NCI-H748 (cell line): ENCODE data around the gene CERS6.

Experiments
- DNase-seq: peaks from one replicate; lab custom pipeline; 2025; ENCODE audit not compliant: unreplicated experiment; lab: John Stamatoyannopoulos, UW

Gene CERS6

DNA sequence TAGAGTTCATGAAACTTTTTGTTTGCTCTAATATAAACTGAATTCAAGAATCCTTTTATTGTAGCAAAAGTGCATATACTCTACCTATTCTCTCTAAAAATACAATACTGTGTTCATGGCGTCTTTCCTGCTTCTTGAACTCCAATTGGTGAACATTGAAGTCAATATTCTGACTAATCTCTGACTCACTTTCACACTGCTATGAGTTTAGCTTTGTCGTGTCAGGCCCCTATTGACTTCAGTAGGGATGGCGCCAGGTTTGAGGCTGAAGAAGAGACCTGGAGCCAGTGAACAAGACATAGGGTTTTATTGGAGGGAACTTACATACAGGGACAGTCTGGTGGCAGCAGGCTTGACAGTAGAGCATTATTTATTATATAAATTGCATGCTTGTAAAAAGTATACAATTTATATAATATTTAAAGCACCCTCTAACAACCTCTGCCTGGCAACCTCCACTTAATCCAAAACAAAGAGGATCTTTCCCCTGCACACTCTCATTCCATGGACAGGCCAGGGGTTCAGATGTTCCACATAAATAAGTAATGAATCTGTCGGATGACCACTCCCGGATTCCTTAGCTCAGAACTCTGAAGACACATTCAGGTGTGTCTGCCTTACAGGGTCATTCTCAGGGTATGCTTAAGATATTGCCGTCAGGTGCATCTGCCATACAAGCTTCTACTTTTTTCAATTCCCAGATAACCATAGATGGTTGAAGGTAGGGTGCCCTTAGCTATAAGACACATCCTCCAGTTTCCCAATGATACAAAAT lies 141.0 kb downstream of the CERS6 start:
- no peak for DNase-seq

DNA sequence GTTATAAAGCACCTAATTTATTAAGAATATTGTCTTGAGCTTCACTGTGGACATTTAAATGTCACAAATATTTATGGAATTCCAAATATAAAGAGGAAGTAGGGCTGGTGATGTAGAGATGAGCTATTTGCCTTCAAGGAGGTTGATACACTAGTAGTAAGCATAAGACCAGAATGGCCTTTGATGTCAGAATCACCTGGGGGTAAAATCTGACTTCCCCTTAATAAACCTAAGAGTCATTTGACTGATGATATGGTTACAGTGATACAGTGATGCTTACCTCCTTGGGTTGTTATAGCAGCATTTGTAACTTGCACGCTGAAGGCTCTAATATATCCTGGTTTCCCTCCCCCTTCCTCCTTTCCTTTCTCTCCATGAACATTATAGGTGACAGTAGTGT lies 143.7 kb downstream of the CERS6 start:
- no peak for DNase-seq

DNA sequence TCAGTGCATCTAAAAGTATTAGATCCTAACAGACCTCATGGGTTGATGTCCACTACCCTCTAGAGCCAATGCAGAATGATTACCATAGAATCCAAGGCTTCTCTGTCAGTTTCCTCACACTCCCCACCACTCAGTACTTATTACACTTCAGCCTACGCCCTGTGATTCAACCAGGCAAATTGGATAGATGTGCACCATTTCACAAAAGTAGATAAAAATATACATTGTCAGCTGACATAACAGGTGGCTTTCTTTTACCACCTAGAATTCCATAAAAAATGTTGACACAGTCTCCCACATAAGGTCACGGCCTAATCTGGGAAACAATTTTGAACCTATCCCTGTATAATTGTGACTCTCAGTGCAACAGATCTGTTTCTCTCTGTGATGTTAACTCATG lies 144.9 kb downstream of the CERS6 start:
- DNase-seq: no peak

DNA sequence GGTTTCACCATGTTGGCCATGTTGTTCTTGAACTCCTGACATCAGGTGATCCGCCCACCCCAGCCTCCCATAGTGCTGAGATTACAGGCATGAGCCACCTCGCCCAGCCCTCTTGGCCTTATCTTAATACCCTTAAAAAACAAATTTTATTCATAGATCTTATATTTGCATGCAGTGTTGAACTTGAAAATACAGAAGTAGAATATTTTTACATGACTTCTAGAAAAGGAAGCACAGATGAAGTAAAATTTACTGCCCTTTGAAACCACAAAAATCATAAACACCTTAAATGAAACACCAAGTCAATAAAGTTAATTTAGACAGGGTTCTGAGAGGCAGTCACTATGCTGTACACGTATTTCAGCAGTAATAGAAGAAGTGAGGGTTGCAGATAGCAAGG lies 145.7 kb downstream of the CERS6 start:
- DNase-seq: no peak

DNA sequence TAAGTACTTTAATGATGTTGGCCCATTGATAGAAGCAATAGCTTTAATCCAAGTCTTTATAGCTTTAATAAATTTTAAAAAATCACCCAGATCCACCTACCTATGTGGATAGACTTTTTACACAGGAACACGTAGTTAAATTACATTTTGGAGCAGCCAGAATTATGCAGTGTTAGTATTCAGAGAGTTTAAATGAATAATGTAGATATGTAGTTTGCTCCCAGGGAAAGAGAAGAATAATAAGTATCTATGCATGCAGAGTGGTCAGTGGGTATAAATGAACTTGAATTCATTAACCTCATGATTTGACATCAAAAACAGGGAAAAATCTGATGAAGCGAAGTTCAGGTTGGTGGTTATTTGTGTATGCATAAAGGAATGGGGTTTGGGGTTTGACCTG lies 146.3 kb downstream of the CERS6 start:
- DNase-seq: no peak

DNA sequence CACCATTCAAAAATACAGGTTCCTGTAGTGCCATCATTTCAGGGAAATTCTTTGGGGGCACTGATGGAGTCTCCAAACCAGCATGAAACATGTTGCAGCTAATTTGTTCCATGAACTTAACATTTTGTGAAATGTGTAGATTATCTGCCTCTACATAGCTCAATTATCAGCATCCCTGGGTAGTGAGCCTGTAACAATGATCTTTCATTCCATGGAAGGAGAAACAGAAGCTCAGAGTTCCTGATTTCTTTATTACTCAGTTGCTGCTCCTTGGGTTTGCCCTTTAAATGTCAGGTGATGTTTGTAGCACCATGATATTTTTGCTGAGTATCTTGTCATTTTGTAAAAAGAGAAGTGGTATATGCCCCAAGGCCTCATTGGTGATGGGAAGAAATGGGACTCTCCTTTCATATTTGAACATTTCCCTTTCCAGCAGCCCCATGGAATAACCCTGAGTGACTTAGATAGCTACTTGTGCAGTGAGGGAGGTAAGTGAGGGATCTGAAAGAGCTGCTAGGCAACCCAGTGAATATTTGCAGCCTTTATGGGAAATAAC lies 146.9 kb downstream of the CERS6 start:
- DNase-seq: no peak

DNA sequence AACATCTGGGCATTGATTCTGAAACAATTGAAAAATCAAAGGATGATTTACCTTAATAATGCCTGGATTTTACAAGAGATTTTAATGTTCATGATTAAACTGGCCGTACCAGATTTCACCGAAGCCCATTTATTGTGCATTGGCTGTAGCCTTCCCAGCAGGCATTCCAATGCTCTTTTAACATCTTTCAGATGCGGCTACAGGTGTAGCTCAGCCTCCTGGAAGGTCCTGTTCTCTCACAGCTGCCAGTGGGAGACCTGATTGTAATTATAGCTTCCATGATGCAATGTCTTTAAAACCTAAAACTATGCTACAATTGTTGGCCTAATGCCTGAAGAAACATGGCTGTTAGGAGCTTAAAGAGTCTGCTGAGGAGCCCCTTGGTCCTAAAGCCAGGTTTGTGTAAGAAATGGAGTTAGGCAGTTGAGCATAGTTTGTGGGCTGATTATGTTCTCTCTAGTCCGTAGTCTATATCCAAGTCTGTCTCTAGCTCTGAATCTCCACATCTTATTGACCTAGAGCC lies 147.4 kb downstream of the CERS6 start:
- no peak for DNase-seq

DNA sequence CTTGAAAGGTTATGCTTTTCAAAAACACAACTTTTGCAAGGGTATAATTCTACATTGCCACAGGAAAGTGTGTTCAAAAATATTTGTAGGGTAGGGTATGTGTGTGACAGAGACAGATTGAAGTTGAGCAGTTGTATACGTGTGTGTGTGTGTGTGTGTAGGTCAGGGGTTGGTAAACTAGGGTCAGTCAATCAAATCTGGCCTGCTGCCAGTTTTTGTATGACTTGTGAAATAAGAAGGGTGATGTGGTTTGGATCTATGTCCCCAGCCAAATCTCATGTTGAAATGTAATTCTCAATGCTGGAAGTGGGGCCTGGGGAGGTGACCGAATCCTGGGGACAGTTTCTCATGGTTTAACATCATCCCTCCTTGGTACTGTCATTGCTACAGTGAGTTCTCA lies 148.2 kb downstream of the CERS6 start:
- no peak for DNase-seq

DNA sequence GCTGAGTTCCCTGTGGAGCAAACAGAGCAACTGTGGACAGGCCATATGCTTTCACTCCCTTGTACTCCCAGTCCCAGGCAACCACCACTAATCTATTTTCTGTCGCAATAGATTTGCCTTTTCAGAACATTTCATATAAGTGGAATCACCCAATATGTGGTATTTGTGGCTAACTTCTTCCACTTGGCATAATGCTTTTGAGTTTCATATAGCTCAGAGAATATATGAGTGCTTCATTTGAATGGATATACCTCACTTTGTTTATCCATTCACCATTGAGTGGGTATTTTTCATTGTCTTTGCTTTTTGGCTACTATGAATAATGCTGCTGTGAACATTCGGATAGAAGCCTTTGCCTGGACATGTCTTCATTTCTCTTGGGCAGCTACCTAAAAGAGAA lies 151.9 kb downstream of the CERS6 start:
- no peak for DNase-seq

DNA sequence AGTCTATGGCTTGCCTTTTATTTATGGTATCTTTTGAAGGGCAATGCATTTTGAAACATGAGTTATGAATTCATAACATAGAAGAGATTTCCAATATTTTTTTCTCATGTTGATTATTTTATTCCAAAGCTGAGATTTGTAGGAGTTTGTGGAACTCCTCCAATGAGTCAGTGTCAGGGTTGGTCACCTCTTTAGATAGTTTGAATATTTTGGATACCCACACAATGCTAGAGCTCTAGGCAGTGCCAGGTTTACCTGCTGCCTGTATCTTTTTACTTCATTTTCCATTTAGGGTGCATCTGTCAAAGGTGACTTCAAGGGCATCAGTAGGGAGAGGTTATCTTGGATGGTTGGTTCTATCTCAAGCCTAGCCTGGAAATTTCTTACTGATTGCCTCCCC lies 152.7 kb downstream of the CERS6 start:
- no peak for DNase-seq

DNA sequence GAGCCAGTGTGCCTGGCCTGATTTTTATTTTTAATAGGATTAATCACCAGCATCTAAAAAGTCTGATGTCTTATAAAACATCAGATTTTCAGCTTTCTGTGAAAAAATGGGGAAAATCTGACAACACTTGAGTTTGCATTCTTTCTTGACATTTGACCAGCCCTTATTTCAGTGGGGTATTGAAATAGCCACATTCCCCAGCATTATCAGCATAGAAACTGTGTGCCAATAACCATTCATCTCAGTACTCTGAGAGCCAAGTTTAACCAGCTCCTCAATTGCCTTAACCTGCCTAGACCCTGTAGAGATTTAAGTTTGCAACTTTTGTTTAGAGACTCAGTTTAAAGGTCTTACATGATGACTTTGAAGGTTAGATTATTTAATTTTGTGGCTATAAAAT lies 155.0 kb downstream of the CERS6 start:
- no peak for DNase-seq

DNA sequence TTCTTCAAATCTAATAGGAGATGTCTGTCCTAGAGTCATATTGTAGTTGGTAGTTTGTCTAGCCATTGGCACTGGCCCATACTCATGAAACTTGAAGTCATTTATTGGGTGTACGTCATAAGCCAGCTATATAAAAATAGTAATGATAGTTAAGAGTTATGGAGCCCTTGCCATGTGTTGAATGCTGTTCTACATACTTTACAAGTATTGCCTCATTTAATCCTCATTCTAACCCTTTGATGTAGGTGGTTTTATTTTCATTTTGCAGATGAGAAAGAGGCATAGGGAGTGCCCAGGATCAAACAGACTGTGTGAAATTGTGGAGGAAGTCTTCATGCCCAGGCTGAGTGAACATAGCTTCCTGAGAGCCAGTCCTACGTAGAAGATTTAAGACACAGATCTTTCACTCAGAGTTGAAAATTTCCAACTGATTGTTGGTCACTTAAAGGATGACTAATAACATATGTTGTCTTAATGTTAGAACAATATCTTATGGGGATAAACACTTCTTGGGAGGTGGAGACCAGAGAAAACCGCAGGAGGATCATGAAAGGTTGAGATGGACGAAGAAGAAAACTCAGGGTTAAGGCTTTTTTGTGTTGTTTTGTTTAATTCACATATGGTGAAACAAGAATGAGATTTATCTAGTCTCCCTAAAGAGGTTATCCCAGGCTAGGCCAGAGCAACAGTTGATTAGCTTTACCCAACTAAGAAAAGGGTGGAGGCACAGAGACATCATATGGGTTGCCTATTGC lies 156.0 kb downstream of the CERS6 start:
- DNase-seq: no peak

DNA sequence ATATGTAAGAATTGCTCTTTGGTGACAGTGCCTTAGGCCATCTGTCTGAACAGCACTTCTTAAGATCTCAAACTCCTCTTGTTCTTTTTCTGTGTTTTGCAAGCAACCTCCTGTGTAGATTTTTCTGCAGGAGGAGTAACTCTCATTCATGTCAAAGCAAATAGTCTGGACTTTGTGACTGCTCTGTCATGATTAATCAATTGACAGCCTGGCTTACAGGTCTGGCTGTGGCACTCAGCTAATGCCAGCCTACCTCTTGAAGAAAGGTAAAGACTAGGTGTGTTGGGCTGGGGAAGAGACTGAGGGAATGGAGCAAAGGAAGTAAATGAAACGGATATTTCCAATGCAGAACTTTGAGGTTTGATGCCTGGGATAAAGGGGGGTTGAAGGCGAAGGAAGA lies 156.6 kb downstream of the CERS6 start:
- DNase-seq: no peak

DNA sequence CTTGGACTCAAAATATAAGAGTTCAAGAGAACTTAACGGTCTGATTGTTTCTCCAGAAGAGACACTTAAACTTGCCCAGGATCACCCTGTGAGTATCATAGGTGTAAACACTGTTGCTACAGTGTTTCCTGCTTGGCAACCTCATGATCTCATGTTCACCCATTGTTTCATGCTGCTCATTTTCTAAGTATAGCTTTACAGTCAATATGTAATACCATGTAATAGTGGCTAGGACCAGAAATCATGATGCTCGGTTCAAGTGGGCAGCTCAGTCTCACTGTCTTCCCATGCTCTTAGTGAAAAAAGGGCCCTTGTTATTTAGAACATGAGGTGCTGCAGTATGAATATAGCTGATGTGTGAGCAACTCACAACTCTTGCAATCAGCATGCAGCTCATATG lies 157.5 kb downstream of the CERS6 start:
- peak; percentile 27 for DNase-seq

DNA sequence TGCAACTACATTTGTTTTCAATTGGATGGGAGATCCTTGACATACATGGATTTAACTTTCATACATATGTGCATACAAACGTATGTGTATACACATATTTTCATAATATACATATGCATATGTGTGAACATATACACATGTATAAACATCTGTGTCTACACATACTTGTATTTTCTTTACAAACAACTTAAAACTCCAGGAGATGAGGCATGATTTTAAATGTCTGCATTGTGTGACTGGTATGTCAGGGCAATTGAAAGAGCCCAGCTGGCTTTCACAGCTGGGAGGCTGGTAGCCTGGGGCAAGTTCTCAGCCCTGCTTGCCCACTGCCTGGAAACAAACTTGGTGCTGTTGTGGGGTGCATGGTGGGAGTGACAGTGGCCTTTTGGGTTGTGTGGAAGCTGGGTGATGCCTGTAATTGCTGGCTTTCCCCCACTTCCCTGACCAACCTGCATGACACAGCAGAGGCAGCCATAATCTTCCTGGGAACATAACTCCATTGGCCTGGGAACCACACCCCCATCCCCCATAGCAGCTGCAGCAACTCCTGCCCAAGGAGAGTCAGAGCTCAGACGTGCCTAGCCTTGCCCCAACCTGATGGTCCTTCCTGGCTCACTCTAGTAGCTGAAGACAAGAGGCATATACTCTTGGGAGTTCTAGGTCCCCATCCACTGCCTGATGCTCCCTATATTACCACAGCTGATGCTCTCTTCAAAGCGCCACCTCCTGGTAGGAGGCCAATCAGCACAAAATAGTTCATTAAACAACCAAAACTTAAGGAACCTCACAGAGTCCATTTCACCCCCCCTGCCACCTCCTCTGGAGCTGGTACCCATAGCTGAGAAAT lies 158.3 kb downstream of the CERS6 start:
- DNase-seq: peak; percentile 18

DNA sequence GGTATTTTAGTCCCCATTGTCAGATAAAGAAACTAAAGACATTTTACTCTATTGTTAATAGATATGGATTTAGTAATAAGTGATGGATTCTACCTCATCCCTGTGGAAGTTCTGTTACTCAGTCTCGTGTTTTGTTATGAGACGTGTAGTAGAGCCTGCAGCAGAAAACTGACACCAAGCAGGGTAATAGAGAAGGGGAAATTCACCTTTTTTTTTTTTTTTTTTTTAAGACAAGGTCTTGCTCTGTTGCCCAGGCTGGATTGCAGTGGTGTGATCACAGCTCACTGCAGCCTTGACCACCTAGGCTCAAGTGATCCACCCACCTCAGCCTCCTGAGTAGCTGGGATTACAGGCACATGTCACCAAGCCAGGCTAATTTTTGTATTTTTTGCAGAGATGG lies 164.5 kb downstream of the CERS6 start:
- no peak for DNase-seq

DNA sequence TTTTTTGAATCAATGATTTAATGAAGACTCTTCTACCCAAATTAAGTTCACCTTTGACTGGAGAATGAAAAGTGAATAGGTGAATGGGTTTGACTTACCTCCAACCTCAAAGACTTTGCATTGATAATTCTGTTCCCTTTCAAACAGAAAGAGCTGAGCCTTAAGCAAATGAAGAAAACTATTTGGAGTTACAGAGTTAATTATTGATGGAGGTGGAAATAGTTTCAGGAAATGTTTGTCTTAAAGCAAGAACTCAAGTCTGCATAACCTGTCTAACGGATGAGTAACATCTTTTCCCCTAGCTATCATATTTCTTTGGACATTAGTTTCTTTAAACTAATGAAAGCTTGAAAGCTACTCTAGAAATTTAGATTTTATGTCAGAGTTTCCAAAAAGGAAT lies 166.5 kb downstream of the CERS6 start:
- no peak for DNase-seq

DNA sequence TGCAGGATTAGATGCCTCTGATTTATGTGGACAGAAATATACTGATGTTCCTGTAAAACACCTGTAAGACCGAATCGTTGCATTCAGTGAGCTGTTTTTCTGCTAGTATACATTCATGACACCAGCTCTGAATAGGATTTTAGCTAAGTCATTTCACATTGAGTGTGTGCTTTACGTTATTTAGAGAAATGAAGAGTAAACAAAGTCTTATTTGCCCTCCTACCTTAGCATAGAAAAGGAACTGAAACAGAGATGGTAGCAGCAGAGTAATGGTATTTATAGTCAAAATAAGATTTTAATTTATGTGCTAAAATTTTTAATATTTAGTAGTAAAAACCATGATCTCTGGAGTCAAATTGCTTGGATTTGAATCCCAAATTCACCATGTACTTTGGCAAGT lies 168.0 kb downstream of the CERS6 start:
- DNase-seq: no peak

DNA sequence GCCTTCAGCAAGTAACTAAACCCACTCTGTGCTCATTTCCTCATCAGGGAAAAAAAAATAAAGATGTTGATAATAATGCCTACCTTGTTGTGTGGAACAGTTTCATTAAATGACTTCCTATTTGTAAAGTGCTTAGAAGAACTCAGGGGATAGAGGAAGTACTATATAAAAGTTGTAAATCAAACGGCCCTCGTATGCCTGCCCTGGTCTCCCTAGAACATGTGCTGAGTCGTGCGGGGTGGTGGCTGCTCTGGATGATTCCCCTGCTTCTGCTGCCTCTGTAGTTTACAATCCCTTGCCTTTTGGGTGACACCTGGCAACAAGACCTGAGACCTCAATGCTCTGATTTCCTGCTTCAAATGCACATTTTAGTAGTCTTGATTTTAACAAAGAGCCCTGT lies 170.0 kb downstream of the CERS6 start:
- no peak for DNase-seq

DNA sequence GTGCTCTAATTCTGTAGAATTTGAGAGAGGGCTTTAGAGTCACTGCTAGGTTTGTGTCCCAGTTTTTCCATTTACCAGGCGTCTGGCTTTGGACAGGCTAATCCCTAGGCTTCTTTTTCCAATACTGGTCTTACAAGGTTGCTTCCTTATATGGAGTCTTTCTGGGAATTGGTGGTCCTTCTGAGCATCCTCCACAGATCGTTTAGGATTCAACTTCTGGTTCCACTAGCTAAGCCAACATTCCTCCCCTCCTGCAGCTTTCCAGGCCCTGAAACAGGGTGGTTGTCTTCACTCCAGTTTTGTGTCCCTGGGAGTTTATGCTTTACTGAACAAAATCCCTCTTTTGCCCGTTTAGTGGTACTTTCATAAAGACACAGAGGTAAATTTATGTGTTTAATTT lies 170.6 kb downstream of the CERS6 start:
- DNase-seq: no peak

DNA sequence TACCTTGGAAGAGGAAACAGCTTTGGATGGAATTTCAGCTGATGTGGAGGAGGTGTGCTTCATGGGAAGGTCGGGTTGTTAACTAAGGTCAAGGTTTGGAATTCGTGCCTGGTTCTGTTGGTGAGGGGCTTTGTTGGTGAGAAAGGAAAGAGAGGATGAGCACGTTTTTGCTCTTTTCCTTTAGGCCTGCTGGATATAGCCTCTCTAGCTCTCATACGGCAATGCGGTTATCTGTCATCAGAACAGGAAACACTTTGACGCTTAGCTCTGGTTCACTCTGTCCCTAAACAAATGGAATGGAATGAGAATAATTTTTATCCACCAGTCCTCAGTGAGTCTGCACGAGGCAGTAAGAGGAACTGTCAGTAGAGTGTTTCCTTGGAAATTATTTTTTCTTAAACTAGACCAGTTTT lies 176.6 kb downstream of the CERS6 start:
- DNase-seq: no peak
